Thyroid gland (tissue), 4 donors: Measurements from ENCODE around the gene INPP5B. TPM values are rescaled to one million over a fixed set of nuclear protein-coding genes. Genes with fewer than 3 reads are reported as not detected.

ENCODE experiments used
- DNase-seq, 2 donors: peaks; one replicate each; pipeline ENCODE4 v3.0.0-alpha.2; 2019
- H3K27ac ChIP-seq, 3 donors: fragments of 200-600 bp; sonication (generic); 1 replicate in 2 of 3; 2 replicates in 1 of 3; pipeline ENCODE4 v1.5.1; 2016 to 2019; ENCODE audit warnings: mild to moderate bottlenecking in 1 of 3, moderate library complexity in 1 of 3
- H3K27me3 ChIP-seq: fragments of 200-600 bp; sonication (generic); one replicate; pipeline ENCODE4 v1.5.1; 2019
- H3K36me3 ChIP-seq, 2 donors: fragments of 200-600 bp; sonication (generic); one replicate each; pipeline ENCODE4 v1.5.1; 2016 to 2019
- H3K4me1 ChIP-seq, 2 donors: fragments of 200-600 bp; sonication (generic); one replicate each; pipeline ENCODE4 v1.5.1; 2017 to 2019
- H3K4me3 ChIP-seq, 3 donors: fragments of 200-600 bp; sonication (generic); replicated peaks in 1 of 3; 1 replicate in 2 of 3; 2 replicates in 1 of 3; pipeline ENCODE4 v1.5.1; 2016; ENCODE audit warnings: mild to moderate bottlenecking in 1 of 3
- H3K9me3 ChIP-seq: fragments of 200-600 bp; sonication (generic); one replicate; pipeline ENCODE4 v1.5.1; 2017
- CTCF ChIP-seq, 6 experiments: fragments of 200-600 bp in 3 of 6; fragments of 450-650 bp in 3 of 6; sonication (generic) in 3 of 6; IDR thresholded peaks; one replicate each; pipeline ENCODE4 v1.5.1; 2016 to 2019; ENCODE audit warnings: antibody characterized with exemption in 6 of 6, mild to moderate bottlenecking in 2 of 6, inconsistent platforms in 1 of 6, moderate library complexity in 1 of 6
- POLR2A ChIP-seq, 2 donors: fragments of 450-650 bp; IDR thresholded peaks; one replicate each; pipeline ENCODE4 v1.6.1; 2017; ENCODE audit warnings: antibody characterized with exemption in 2 of 2, mild to moderate bottlenecking in 2 of 2, moderate library complexity in 1 of 2
- whole genome bisulfite sequencing, 2 donors: methylation state at CpG; one replicate each; pipeline ENCODE4 v1.1.5; 2017; 5-methylcytosine and 5-hydroxymethylcytosine counted together
- intact Hi-C: fragments of 100-400 bp; cut with DNase I; formaldehyde crosslinking; loops from one replicate; pipeline ENCODE4 v1.15.1; 2023
- total RNA-seq, 4 donors: library from RNA; depleted of rRNA; stranded (reverse); fragments of >200 nt; gene quantifications; one replicate each; pipeline ENCODE4 v1.2.3, GENCODE V29; 2016

INPP5B gene
- total RNA-seq, 4 donors from 2014 or later = 24.7 to 42.5 (median 30.8) TPM

DNA sequence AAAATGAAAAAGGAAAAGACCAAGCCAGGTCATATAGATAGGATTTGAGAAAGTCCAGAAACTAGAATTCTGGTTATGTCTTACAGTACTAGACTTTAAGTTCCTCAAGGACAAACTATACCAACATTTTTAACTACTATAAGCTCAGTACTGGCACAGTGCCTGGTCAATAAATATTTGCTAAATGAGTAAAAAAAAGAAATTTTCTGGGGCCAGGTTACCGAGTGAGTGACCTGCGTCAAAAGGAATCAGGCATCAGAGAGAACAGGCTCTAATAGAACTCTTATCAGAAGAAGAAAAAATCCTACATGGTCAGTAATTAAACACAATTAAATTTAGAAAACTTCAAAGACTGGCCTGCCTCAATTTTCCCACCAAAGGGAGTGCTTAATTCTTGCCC, 115.0 kb downstream of the INPP5B start:
- 90 to 96% methylated on average over 2 of the region's 2 CpGs for WGBS, 2 donors
- Histone ChIP-seq H3K36me3 (peaks cover 37 to 39% of the 10 kb centered on the region in 2 donors), H3K4me3 (no peak overlapping the region), H3K9me3 (no peaks in the 10 kb centered on the region), H3K27ac (no peak overlapping the region), H3K27me3 (no peaks in the 10 kb centered on the region), H3K4me1 (no peaks in the 10 kb centered on the region)
- no peak for DNase-seq
- TF ChIP-seq CTCF (IDR thresholded peaks at IDR 0.05) (no peak), POLR2A (IDR thresholded peaks at IDR 0.05) (no peak)
- intact Hi-C loops = no loop called here

- Histone ChIP-seq H3K27ac (no peak overlapping the region), H3K36me3 (peaks cover 34 to 39% of the 10 kb centered on the region in 2 donors), H3K27me3 (no peaks in the 10 kb centered on the region), H3K9me3 (no peaks in the 10 kb centered on the region), H3K4me3 (no peak overlapping the region), H3K4me1 (no peaks in the 10 kb centered on the region)
- intact Hi-C loops = no loop called here
- DNase-seq = no peak
- no peak for TF ChIP-seq POLR2A (IDR thresholded peaks at IDR 0.05)
- TF ChIP-seq CTCF (IDR thresholded peaks at IDR 0.05) = no peak
- 95 to 96% methylated on average over 4 of the region's 4 CpGs for WGBS, 2 donors
Observed at GRCh38 chr1:37831109-37831508, 115.7 kb downstream of the INPP5B start.

DNA sequence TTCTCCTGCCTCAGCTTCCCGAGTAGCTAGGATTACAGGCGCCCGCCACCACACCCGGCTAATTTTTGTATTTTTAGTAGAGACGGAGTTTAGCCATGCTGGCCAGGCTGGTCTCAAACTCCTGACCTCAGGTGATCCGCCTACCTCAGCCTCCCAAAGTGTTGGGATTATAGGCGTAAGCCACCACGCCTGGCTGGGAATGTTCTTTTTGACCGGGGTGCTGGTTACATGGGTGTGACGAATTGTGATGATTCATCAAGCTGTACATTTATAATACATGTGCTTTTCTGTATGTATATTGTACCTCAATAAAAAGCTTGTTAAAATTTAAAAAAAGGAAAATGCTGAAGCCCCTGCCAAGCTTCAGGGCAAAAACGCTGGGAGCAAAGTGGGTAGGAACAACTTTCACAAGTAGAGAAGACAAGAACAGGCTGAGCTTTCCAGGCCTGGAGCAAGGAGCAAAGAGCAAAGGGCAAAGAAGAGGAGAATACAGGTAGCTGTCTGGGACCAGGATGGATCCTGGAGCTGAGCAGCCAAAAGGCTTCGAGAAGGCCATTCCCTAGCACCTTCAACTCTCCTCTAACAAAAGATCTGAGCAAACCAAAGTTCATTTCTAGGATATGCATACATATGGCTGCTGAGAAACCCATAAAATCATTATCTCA, 118.3 kb downstream of the INPP5B start:
- Histone ChIP-seq H3K27ac (no peak overlapping the region), H3K36me3 (peaks cover 16 to 22% of the 10 kb centered on the region in 2 donors), H3K27me3 (no peaks in the 10 kb centered on the region), H3K4me3 (no peak overlapping the region), H3K9me3 (no peaks in the 10 kb centered on the region), H3K4me1 (no peaks in the 10 kb centered on the region)
- 90 to 96% methylated on average over 12 of the region's 12 CpGs for WGBS, 2 donors
- TF ChIP-seq CTCF (IDR thresholded peaks at IDR 0.05) (no peak), POLR2A (IDR thresholded peaks at IDR 0.05) (no peak)
- no peak for DNase-seq
- intact Hi-C loops = no loop called here

- TF ChIP-seq CTCF (IDR thresholded peaks at IDR 0.05) (no peak), POLR2A (IDR thresholded peaks at IDR 0.05) (no peak)
- WGBS, 2 donors = 82 to 90% methylated on average over 2 of the region's 2 CpGs
- Histone ChIP-seq H3K27me3 (no peaks in the 10 kb centered on the region), H3K4me3 (no peak overlapping the region), H3K4me1 (no peaks in the 10 kb centered on the region), H3K36me3 (peaks cover 12 to 28% of the 10 kb centered on the region in 2 donors), H3K9me3 (no peaks in the 10 kb centered on the region), H3K27ac (no peak overlapping the region)
- intact Hi-C loops = no loop called here
- DNase-seq = no peak
Observed at GRCh38 chr1:37825506-37825905, 121.3 kb downstream of the INPP5B start.

- Histone ChIP-seq H3K27ac (no peak overlapping the region), H3K4me3 (no peak overlapping the region), H3K4me1 (no peaks in the 10 kb centered on the region), H3K27me3 (no peaks in the 10 kb centered on the region), H3K36me3 (peaks cover 12 to 31% of the 10 kb centered on the region in 2 donors), H3K9me3 (no peaks in the 10 kb centered on the region)
- 94 to 99% methylated on average over 2 of the region's 2 CpGs for WGBS, 2 donors
- intact Hi-C loops = no loop called here
- DNase-seq = no peak
- TF ChIP-seq CTCF (IDR thresholded peaks at IDR 0.05) = no peak
- TF ChIP-seq POLR2A (IDR thresholded peaks at IDR 0.05) = no peak
Observed at GRCh38 chr1:37824001-37824400, 122.9 kb downstream of the INPP5B start.
